K562 (cell line): ENCODE results near the gene MAP3K19. TPM values are rescaled to one million over a fixed set of nuclear protein-coding genes. Genes with fewer than 3 reads are reported as not detected.

ENCODE experiments used
- CHD1 ChIP-seq: fragments of 200-600 bp; sonication (generic); IDR thresholded peaks from one replicate; pipeline ENCODE4 v1.6.1; 2012; ENCODE audit warnings: mild to moderate bottlenecking, moderate library complexity, low read length, inconsistent platforms
- FOSL1 ChIP-seq: fragments of 200-800 bp; sonication (Bioruptor generic); conservative IDR thresholded peaks from 2 replicates; pipeline ENCODE4 v1.6.1; 2016; ENCODE audit warnings: missing genetic modification characterization, missing compliant biosample characterization
- FOXM1 ChIP-seq, 2 experiments: fragments of 450-650 bp in 1 of 2; sonication (generic) in 1 of 2; formaldehyde crosslinking in 1 of 2; IDR thresholded peaks; 2 replicates each; pipeline versions ENCODE4 v1.6.1 to v1.9.0; 2017 to 2022; ENCODE audit warnings: low read depth in 2 of 2, mild to moderate bottlenecking in 2 of 2, missing genetic modification reagents in 1 of 2, moderate library complexity in 1 of 2
- HIVEP1 ChIP-seq: fragments of 250-450 bp; sonication (Bioruptor Pico); IDR thresholded peaks from 2 replicates; pipeline ENCODE4 v1.4.0; 2020; ENCODE audit warnings: mild to moderate bottlenecking
- HLTF ChIP-seq: fragments of 450-650 bp; IDR thresholded peaks from 2 replicates; pipeline ENCODE4 v1.6.1; 2016
- RREB1 ChIP-seq: fragments of 250-450 bp; sonication (Bioruptor Pico); IDR thresholded peaks from 2 replicates; pipeline ENCODE4 v1.4.0; 2020
- THRAP3 ChIP-seq: fragments of 450-650 bp; IDR thresholded peaks from 2 replicates; pipeline ENCODE4 v1.6.1; 2016; ENCODE audit warnings: mild to moderate bottlenecking, inconsistent platforms, borderline replicate concordance
- ZBTB11 ChIP-seq, 3 experiments: fragments of 200-800 bp in 1 of 3; fragments of 250-450 bp in 1 of 3; fragments of 450-650 bp in 1 of 3; sonication (Bioruptor Pico) in 1 of 3; sonication (Bioruptor generic) in 1 of 3; formaldehyde crosslinking in 1 of 3; IDR thresholded peaks; 2 replicates each; pipeline versions ENCODE4 v1.6.1 to v1.8.0; 2016 to 2022; ENCODE audit warnings: mild to moderate bottlenecking in 2 of 3, missing genetic modification characterization in 2 of 3, missing compliant biosample characterization in 1 of 3, moderate library complexity in 1 of 3
- ZNF76 ChIP-seq: fragments of 250-450 bp; sonication (Bioruptor Pico); IDR thresholded peaks from 2 replicates; pipeline ENCODE4 v1.4.0; 2020; ENCODE audit warnings: mild to moderate bottlenecking, moderate library complexity, borderline replicate concordance
- polyA plus RNA-seq, 8 experiments: library from polyadenylated mRNA; depleted of rRNA in 4 of 8; stranded (reverse) in 5 of 8; unstranded in 3 of 8; fragments of >200 nt; fragmentation: Nextera tagmentation in 2 of 8; fragmentation: Illumina TruSeq in 1 of 8; extraction: Ambion mirVana in 2 of 8; extraction: Trizol in 1 of 8; gene quantifications; 2 replicates each; pipeline versions ENCODE4 v1.2.1 to v1.2.3, GENCODE V29; 2011 to 2014; ENCODE audit warnings: inconsistent platforms in 1 of 8, missing spikeins in 1 of 8
- total RNA-seq, 7 experiments: library from RNA; depleted of rRNA in 6 of 7; stranded (reverse); fragments of >200 nt in 6 of 7; fragmentation: Illumina TruSeq in 2 of 7; extraction: Trizol in 2 of 7; gene quantifications; 2 replicates each; pipeline versions ENCODE4 v1.2.1 to v1.2.3, GENCODE V29; 2011 to 2021; ENCODE audit warnings: low replicate concordance in 1 of 7
- TF ChIP-seq, protein P1 (sequence below): sonication (generic); formaldehyde crosslinking; IDR thresholded peaks from 2 replicates; pipeline ENCODE4 v1.9.0; 2022; ENCODE audit warnings: mild to moderate bottlenecking, missing genetic modification reagents
- TF ChIP-seq, protein P2 (sequence below): IDR thresholded peaks from 3 replicates; pipeline ENCODE4 v1.6.1; 2011; ENCODE audit warnings: borderline replicate concordance, mild to moderate bottlenecking; ENCODE audit not compliant: insufficient read length, insufficient read depth
- TF ChIP-seq, protein P3 (sequence below), 2 experiments: fragments of 450-650 bp; conservative IDR thresholded peaks; 2 replicates each; pipeline ENCODE4 v1.6.1; 2017; ENCODE audit warnings: mild to moderate bottlenecking in 2 of 2, moderate library complexity in 2 of 2

The MAP3K19 gene
- total and polyA plus RNA-seq, 9 of the 15 experiments (the other 6 are each of a cell fraction or from before 2014, with no cell fraction given): 0.29 TPM; not detected in 8

DNA sequence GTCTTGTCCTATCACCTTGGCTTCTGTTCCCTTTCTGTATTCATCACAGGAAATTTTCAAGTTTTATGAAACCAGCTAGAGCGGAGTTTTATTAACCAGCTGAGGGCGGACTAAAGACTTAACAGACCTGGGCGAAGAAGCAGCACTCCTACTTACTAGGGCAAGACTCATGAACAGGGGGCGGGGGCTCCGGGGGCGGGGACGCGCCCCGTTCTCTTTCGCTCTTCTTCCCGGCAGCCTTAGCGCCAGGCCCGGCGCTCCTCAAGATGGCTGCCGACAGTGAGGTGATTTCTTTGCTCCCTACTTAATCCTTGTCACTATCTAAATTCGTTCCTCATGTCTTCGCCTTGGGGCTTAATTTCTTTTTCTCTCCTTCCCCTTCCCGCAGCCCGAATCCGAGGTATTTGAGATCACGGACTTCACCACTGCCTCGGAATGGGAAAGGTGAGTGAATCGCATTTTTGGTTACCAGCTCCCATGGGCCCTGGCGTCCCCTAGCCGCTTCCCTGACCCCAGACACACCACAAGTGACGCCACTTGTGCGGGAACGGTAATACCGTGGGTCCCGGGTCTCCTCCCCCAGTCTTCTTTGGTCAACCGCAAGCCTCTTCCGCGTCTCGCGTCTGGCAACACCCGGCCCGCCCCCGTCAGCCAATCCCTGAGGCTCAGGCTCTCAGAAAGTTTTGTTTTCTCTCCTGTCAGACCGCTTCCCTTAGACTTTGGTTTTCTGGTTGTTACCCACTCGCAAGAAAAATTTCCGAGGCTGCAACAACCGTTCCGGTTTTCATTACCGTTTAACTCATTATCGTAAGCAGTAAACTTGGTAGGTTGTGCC lies 5.0 kb upstream of the MAP3K19 start, which contains the start of gene RAB3GAP1 (continued):
- no peak for TF ChIP-seq ZBTB11 (CRISPR knock-in tag; IDR thresholded peaks at IDR 0.05)
- no peak for TF ChIP-seq THRAP3
- TF ChIP-seq, protein P1, sequence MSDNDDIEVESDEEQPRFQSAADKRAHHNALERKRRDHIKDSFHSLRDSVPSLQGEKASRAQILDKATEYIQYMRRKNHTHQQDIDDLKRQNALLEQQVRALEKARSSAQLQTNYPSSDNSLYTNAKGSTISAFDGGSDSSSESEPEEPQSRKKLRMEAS (CRISPR knock-in tag): no peak
- TF ChIP-seq HLTF: peak; percentile 73; the same call in 1 of the 2 replicates
- TF ChIP-seq ZNF76 (CRISPR knock-in tag): no peak
- TF ChIP-seq FOSL1 (tag): 0 out of 2 replicates have a peak, but pooled peaks have one; percentile 21
- TF ChIP-seq, protein P2, sequence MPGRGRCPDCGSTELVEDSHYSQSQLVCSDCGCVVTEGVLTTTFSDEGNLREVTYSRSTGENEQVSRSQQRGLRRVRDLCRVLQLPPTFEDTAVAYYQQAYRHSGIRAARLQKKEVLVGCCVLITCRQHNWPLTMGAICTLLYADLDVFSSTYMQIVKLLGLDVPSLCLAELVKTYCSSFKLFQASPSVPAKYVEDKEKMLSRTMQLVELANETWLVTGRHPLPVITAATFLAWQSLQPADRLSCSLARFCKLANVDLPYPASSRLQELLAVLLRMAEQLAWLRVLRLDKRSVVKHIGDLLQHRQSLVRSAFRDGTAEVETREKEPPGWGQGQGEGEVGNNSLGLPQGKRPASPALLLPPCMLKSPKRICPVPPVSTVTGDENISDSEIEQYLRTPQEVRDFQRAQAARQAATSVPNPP: no peak
- TF ChIP-seq RREB1 (CRISPR knock-in tag): no peak
- 0 out of 2 replicates have a peak, but pooled peaks have one; percentile 23 for TF ChIP-seq HIVEP1 (CRISPR knock-in tag)
- no peak for TF ChIP-seq FOXM1 (IDR thresholded peaks at IDR 0.05; ENCODE audit: low read depth)
- TF ChIP-seq FOXM1 (CRISPR knock-in tag; IDR thresholded peaks at IDR 0.05; ENCODE audit: low read depth): no peak
- TF ChIP-seq, protein P3, sequence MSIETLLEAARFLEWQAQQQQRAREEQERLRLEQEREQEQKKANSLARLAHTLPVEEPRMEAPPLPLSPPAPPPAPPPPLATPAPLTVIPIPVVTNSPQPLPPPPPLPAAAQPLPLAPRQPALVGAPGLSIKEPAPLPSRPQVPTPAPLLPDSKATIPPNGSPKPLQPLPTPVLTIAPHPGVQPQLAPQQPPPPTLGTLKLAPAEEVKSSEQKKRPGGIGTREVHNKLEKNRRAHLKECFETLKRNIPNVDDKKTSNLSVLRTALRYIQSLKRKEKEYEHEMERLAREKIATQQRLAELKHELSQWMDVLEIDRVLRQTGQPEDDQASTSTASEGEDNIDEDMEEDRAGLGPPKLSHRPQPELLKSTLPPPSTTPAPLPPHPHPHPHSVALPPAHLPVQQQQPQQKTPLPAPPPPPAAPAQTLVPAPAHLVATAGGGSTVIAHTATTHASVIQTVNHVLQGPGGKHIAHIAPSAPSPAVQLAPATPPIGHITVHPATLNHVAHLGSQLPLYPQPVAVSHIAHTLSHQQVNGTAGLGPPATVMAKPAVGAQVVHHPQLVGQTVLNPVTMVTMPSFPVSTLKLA (conservative IDR thresholded peaks at IDR 0.05): peak; percentile 52 to 69; a peak in 3 of 4 replicates
- TF ChIP-seq CHD1: peak; percentile 95
